Stimulated activated CD8-positive, alpha-beta memory T cell treated with anti-CD3 and anti-CD28 coated beads, Interleukin-12 subunit alpha, Interleukin-12 subunit beta, amount 100 ng/mL, for 24 hours (primary cell): Measurements from ENCODE around the gene SSH2.
"Not testable (repeated sequence)": the region's sequence is repeated elsewhere in the genome, so short reads cannot be mapped to it uniquely, and the experiment has no call there.

Source experiments
- DNase-seq: peaks from one replicate; pipeline ENCODE4 v3.0.0-alpha.2; 2020; ENCODE audit errors: extremely low read depth

Gene SSH2

DNA sequence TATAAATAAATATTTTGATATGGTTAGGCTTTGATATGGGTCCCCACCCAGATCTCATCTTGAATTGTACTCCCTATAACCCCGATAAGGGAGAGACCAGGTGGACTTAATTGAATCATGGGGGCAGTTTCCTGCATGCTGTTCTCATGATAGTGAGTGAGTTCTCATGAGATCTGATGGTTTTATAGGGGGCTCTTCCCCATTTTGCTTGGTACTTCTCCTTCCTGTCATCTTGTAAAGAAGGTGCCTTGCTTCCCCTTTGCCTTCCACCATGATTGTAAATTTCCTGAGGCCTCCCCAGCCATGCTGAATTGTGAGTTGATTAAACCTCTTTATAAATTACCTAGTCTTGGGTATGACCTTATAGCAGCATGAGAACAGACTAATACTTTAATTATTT is 55.7 kb downstream of the SSH2 start:
- DNase-seq: not testable (repeated sequence)

DNA sequence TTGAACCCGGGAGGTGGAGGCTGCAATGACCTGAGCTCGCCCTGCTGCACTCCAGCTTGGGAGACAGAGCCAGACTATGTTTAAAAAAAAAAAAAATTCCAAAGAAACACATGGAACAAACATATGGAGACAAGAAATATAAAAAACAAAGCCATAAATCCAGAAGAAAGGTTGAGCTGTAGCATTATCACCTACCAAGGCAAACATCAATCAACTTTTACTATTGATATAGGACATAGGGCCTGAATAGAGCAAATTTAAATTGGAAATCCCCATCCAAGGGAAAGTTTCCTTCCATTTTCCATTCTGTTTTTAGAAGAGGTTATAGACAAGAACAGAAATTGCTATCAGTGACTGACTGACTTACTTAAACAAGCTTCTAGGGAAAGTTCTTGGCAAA is 56.6 kb downstream of the SSH2 start:
- DNase-seq: no peak

DNA sequence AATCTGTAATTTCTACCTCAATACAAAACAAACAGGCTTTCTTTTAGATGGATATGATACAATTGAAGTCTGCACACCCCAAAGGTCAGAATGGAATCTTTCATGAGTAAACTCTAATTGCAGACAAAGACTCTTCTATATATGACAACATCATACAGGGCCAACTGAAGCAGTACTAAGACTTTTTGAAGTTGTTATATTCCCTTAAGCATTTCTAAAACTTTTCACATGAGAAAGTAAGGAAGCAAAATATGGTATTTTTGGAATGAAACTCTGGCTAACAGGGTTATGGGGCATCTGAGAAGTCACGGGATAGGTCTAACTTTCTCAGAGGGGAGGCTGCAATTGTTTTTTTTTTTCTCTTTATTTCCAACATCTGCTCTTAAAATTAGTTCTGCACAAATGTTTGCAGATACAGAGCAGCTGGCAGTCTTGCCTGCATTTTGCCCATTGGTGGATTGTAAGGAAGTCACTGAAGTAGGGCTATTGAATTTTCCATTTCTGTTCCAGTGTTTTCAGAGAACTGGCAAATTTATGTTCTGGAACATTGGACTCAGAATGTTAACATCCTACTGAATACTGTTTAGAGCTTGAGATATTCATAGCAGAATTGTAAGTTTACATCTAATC is 59.1 kb downstream of the SSH2 start:
- DNase-seq: no peak

DNA sequence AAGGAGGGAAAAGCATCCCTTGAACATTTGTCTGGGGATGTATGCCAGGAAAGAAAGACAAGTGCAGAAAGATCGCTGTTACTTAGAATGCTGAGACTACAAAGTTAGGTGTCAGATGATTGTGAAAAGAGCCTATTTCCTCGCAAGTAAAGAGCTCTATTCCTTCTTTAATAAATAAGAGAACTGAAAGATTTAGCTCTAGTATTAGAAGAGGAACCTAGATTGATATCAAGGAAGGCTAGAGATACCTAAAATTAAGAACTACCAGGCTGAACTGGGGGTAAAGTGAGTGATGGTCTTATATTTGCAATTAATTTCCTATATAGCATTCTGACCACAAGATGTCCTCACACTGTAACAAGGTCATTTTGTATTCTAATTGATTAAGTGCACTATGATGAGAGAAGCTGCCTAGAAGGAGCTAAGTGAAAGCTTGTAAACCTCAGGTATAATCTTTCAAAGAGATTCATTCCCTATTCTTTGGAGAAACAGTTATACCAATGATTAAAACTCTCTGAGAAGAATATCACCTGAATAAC is 62.3 kb downstream of the SSH2 start:
- DNase-seq: no peak

DNA sequence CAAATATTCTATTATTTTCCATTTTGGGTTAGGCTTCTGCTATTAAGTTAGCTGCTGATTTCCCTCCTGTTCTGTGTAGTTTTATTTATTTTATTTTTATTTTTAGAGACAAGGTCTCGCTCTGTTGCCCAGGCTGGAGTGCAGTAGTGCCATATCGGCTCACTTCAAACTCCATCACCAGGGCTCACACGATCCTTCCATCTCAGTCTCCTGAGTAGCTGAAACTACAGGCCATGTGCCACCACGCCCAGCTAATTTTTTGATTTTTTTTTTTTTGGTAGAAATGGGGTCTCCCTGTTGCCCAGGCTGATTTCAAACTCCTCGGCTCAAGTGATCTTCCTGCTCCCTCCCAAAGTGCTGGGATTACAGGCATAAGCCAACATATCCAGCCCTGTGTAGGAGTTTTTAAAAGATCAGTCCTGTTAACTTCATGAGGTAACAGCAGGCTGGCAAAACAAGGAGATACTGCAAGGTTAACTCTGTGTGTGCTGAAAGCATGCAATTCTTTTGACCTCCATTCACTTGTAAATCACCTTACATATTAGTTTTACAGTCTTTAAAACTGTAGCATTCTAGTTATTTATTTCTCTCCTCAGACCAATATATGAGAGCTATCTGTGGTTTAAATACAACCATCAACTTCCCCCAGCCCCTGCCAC is 63.2 kb downstream of the SSH2 start:
- no peak for DNase-seq

DNA sequence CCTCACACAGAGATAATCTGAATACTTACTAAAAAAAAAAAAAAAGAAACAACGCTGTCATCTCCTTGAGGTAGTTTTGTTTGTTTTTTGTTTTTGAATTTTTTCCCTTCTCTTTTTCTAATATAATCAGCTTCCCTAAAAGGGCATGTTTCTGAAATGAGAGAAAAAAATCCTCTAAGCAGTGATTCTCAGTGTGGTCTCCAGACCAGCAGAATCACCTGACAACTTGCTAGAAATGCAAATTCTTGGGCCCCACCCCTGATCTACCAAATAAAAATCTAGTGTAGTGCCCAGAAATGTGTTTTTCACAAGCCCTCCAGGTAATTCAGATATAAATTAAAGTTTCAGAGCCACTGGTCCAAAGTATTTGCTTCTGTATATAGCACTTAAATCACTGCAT is 65.4 kb downstream of the SSH2 start:
- DNase-seq: no peak

DNA sequence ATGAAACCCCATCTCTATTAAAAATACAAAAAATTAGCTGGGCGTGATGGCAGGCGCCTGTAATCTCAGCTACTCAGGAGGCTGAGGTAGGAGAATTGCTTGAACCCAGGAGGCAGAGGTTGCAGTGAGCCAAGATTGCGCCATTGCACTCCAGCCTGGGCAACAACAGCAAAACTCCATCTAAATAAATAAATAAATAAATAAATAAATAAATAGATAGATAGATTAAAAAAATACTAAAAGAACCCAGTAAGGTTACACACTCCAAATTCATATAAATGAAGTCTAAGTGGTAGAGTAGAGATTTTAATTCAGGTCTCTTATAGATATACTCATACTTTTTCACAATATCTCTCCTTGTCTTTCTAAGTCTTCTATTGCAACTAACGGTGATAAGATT is 65.9 kb downstream of the SSH2 start:
- DNase-seq: not testable (repeated sequence)

DNA sequence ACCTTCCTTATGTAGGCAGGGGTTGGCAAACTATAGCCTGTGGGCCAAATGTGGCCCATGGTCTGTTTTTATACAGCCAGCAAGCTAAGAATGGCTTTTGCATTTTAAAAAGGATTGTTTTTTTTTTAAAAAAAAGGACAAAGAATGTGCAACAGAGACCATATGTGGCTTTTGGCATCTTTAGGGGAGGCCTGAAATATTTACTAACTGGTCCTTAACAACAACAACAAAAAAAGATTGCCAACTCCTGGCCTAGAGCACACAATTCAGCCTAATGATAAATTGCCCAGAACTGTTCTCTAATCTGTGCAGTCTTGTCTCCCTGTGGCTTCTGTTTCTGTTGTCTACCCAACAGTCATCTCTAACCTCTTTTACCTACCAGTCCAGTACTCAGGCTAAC is 67.1 kb downstream of the SSH2 start:
- DNase-seq: no peak

DNA sequence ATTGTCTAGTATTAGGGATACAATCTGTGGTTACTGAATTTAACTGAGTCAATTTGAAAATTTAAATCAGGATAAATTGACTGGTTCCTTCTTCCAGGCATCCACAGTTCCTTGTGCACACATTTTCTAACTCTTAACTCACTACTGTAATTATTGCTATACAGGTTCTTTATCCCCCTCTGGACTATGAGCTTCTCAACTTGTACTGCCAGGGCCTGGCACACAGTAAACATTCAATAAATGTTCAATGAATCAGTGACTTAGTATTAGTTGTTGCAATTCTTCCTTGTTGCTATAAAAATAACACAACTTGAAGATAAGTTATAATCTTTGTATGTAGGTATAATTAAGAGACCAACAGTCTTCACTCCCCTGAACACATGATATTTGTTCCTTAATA is 67.9 kb downstream of the SSH2 start:
- no peak for DNase-seq

DNA sequence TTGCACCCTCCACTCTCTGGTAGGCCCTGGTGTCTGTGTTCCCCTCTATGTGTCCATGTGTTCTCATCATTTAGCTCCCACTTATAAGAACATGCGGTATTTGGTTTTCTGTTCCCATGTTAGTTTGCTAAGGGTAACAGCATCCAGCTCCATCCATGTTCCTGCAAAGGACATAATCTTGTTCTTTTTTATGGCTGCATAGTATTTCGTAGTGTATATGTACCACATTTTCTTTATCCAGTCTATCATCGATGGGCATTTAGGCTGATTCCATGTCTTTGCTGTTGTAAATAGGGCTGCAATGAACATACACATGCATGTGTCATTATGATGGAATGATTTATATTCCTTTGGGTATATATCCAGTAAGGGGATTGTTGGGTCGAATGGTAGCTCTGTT is 70.6 kb downstream of the SSH2 start:
- not testable (repeated sequence) for DNase-seq

DNA sequence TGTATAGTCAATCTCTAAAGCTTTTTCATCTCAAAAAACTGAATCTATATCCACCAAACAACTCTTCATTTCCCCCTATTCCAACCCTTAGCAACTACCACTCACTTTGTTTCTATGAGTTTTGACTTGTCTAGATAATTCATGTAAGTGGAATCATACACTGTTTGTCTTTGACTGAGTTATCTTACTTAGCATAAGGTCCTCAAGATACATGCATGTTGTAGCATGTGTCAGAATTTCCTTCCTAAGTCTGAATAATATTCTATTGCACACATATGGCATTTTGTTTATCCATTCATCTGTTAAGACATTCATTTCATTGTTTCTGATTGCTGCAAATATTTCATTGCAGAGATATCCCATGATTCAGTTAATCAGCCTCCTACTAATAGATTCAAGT is 72.2 kb downstream of the SSH2 start:
- no peak for DNase-seq

DNA sequence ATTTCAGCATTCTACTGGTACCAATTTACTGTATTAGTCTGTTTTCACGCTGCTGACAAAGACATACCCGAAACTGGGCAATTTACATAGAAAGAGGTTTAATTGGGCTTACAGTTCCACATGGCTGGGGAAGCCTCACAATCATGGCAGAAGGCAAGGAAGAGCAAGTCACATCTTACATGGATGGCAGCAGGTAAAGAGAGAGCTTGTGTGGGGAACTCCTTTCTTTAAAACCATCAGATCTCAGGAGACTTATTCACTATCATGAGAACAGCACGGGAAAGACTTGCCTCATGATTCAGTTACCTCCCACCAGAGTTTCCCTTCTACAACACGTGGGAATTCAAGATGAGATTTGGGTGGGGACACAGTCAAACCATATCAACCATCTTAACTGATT is 72.9 kb downstream of the SSH2 start:
- DNase-seq: not testable (repeated sequence)

DNA sequence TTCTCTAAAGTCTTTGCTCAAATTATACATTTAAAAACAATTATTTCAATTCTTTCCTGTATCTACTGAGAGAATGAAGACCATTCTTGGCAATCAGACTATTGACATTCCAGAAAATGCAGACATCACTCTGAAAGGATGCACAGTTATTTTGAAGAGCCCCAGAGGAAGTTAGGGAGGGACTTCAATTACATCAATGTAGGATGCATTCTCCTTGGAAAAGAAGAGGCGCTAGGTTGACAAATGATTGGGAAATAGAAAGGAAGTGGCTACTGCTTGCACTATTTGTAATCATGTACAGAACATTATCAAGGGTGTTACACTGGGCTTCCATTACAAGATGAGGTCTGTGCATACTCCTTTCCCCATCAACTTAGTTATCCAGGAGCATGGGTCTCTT is 74.3 kb downstream of the SSH2 start:
- no peak for DNase-seq

DNA sequence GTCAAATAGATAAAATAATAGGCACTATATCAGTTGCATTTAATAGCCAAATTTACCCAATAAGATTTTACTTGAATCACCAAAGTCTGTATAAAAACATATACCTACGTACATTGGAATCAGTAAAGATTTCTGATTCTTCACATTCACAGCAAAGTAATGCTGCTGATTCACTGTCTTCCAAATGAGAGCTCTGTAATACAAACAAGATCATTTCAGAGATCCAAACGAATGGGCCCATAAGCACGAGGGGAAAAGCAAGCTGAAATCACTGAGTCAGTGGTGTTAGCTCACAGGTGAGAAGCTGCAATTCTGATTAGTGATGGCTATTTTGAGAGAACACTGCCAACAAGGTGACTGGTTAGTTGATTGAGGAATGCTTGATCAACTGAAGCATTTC is 81.3 kb downstream of the SSH2 start:
- no peak for DNase-seq

DNA sequence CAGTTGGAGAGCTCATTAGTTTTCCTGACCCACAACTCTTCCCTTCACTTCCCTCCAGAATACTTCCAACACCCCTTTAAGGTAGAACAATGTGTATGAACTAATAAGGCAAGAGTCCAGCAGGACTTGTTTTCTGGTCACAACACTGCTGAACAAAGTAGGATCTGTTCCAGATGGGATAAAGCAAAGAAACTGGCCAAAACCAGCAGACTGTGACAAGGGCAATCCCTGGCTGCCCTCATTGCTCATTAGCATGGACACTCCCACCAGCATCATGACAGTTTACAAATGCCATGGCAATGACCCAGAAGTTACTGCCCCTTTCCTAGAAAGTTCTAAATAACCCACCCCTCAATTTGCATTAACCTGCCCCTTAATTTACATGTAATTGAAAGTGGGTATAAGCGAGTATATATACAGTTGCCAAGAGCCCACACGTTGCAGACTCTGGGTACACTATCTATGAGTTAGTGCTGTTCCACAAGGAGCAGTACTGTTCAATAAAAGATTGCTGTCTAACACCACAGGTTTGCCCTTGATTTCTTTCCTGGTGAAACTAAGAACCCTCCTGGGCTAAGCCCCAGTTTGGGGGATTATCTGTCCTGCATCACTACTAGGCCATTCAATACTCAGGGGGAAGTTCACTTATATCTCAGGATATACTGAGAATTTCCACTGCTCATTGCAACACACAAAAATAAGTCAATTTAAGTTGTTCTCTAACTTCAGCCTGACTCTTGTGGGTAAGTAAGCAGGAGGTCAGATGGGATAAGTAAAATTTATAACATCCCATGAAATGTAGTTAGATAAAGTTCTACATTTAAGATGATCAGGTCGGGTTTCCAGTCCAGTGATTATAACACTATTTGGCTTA is 82.3 kb downstream of the SSH2 start:
- DNase-seq: no peak

DNA sequence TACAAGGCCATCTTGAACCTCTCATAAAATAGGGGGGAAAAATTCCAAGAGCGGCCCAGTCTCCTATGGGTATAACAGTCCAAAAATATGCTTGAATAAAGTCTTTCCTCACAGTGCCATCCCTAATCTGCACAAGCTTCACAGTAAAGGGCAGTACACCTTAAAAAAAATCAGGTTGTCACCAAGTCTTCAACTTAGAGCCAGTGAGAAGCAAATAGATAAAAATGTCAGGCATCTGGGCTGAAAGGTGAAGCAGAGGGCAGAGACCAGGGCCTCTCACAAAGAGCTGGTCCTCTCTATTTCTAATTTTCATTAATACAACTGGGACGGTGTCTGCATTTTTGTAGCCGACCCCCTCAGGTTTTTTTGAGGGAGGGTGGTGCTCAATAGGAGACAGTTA is 82.9 kb downstream of the SSH2 start:
- no peak for DNase-seq

DNA sequence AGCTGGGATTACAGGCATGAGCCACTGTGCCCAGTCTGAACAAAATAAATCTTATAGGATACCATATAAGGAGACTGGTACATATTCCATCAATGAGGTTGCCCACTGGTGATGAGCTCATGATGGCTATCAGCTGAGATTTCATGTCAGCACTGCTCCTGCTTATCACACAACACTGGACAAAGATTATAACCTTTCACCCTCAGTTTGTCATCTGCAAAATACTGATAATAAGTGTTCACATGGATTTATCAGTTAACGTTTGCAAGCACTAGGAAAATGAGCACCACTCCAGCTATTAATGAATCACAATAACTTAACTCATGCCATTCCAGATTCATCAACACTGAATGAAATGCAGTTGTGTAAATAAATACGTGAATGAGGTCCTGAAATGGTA is 83.7 kb downstream of the SSH2 start:
- DNase-seq: no peak

DNA sequence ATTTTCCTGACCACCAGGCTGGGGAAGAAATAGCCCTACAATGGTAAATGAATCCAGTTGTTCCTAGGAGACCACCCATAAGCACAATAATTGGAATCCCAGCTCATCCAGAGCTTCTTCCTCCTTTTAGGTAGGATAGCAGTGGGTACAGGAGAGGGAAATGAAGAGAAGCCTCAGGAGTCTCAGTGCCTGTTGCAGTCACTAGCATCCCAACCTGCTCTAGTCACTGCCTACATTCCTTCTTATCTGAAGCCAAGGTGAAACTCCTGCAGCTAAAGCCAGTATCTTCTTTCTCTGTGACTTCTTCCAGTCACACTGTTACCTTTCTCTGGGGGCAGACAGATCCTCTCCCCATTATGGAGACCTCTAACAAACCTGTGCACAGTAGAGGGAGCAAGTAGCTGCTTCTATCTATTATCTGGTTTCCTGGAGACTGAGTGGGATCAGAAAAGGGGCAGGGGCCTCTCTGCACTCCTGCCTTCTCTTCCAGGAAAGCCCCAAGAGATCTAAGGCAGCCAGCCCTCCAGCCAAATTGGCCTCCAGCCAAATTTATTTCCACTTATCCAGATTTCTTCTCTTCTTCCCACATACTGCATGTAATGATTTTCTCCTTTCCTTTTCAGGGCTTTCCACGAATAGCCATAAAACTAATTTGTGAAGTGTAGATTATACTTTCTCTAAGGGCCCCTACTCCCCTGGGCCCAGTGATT is 85.5 kb downstream of the SSH2 start:
- DNase-seq: no peak

DNA sequence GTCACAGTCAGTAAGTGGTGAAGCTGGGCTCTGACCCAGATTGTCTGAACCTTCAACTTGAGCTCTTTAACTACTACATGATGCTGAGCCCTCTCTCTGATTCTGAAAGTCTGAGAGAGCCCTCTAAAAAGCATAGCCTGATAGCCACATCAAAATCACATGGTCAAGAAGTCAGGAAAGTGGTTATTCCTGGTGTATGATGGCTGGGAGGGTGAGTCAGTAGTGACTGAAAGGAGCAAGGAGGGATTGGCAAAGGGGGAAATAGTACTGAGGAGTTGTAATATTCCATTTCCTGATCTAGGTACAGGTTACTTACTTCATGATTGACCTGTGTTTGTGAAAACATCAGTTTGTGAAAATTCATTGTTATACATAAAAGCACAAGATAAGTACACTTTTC is 89.1 kb downstream of the SSH2 start:
- no peak for DNase-seq

DNA sequence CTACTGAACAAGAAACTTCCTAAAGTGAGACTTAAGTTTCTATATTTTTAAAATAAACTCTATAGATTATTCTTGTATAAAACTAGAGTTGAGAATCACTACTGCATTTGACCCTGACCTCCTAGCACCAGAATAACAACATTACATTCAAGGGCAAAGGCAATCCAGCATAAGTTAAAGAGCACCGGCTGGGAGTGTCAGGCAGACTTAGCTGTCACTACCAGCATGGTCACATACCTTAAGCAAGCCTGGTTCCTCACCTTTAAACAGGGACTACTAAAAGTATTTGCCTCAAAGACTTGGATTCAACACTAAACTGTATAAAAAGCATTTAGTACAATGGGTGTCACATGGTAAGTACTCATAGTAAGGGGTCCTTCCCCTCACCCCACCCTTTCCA is 90.4 kb downstream of the SSH2 start:
- DNase-seq: no peak

DNA sequence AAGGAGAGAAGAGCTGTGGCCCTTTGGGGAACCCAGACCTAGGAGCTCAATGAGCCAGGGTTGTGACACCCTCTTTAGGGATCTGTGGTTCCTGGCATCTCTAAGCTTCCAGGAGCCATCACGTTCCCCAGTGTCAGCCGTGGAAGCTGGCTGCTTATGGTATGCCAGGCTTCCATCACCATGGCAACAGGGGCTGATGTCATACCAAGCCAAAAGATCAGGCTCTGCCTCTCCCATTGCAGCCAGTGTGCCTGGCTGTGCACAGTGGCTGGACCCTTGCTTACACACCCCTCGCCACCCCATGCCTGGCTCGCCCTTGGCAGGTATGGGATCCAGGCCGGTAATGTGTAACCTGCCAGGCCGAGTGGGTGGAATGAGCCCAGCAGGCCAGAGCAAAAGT is 91.1 kb downstream of the SSH2 start:
- no peak for DNase-seq

DNA sequence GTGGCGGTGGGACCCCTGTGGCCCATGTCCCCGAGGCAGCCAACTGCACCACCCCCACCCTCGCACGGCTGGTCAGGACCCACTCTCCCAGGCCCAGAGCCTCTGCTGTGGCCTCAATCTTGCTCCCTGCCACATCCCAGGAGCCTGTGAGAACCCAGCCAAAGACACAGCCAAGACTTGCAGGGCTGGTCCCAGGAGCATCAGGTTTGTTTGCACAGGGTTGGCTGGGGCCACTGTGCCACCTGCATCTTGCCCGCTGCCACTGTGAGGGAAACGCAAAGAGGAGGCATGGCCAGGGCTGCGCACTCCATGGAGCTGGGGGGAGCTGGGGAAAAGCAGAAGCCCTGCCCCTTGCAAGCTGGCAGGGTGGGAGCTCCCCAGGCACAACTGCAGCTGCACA is 92.5 kb downstream of the SSH2 start:
- DNase-seq: no peak
